Activated CD8-positive, alpha-beta memory T cell treated with anti-CD3 and anti-CD28 coated beads for 1 hour (primary cell): ENCODE data around the gene NDUFAF2.
"Not testable (repeated sequence)": the region's sequence is repeated elsewhere in the genome, so short reads cannot be mapped to it uniquely, and the experiment has no call there.

Source experiments
- DNase-seq, 2 donors: peaks; one replicate each; pipeline ENCODE4 v3.0.0-alpha.2; 2020; ENCODE audit warnings: low read depth in 1 of 2; ENCODE audit errors: extremely low read depth in 1 of 2

The NDUFAF2 gene

GRCh38 chr5:60992871-60993270, 47.9 kb downstream of the NDUFAF2 start:
- DNase-seq: no peak

GRCh38 chr5:60993425-60993824, 48.4 kb downstream of the NDUFAF2 start:
- no peak for DNase-seq

GRCh38 chr5:60993875-60994571, 49.0 kb downstream of the NDUFAF2 start:
- DNase-seq: no peak

GRCh38 chr5:60996368-60996767, 51.4 kb downstream of the NDUFAF2 start:
- DNase-seq: no peak

GRCh38 chr5:60997721-60998120, 52.7 kb downstream of the NDUFAF2 start:
- DNase-seq: no peak

GRCh38 chr5:61000887-61001286, 55.9 kb downstream of the NDUFAF2 start:
- DNase-seq: no peak

GRCh38 chr5:61001647-61002046, 56.6 kb downstream of the NDUFAF2 start:
- no peak for DNase-seq

GRCh38 chr5:61002611-61003355, 57.8 kb downstream of the NDUFAF2 start:
- no peak for DNase-seq

- DNase-seq: no peak
These were observed 59.4 kb downstream of the NDUFAF2 start for GRCh38 chr5:61004448-61004847.

GRCh38 chr5:61009907-61010306, 64.9 kb downstream of the NDUFAF2 start:
- DNase-seq: no peak

GRCh38 chr5:61010467-61011454, 65.8 kb downstream of the NDUFAF2 start:
- DNase-seq: no peak

- no peak for DNase-seq
These were observed 73.1 kb downstream of the NDUFAF2 start for GRCh38 chr5:61018062-61018461.

- DNase-seq: no peak
These were observed 74.6 kb downstream of the NDUFAF2 start for GRCh38 chr5:61019642-61020041.

- no peak for DNase-seq
These were observed 75.4 kb downstream of the NDUFAF2 start for GRCh38 chr5:61020415-61020814.

- DNase-seq: no peak
These were observed 78.1 kb downstream of the NDUFAF2 start for GRCh38 chr5:61023131-61023530.

GRCh38 chr5:61026004-61026403, 81.0 kb downstream of the NDUFAF2 start:
- DNase-seq: no peak

- no peak for DNase-seq
These were observed 83.4 kb downstream of the NDUFAF2 start for GRCh38 chr5:61028382-61028781.

GRCh38 chr5:61029456-61030162, 84.6 kb downstream of the NDUFAF2 start:
- DNase-seq: no peak

- no peak for DNase-seq
These were observed 85.1 kb downstream of the NDUFAF2 start for GRCh38 chr5:61030163-61030482.

- DNase-seq: not testable (repeated sequence)
These were observed 86.3 kb downstream of the NDUFAF2 start for GRCh38 chr5:61031301-61031700.

GRCh38 chr5:61044545-61044944, 99.5 kb downstream of the NDUFAF2 start:
- no peak for DNase-seq
